ENCODE data around the gene HIPK1.

Gene HIPK1

DNA sequence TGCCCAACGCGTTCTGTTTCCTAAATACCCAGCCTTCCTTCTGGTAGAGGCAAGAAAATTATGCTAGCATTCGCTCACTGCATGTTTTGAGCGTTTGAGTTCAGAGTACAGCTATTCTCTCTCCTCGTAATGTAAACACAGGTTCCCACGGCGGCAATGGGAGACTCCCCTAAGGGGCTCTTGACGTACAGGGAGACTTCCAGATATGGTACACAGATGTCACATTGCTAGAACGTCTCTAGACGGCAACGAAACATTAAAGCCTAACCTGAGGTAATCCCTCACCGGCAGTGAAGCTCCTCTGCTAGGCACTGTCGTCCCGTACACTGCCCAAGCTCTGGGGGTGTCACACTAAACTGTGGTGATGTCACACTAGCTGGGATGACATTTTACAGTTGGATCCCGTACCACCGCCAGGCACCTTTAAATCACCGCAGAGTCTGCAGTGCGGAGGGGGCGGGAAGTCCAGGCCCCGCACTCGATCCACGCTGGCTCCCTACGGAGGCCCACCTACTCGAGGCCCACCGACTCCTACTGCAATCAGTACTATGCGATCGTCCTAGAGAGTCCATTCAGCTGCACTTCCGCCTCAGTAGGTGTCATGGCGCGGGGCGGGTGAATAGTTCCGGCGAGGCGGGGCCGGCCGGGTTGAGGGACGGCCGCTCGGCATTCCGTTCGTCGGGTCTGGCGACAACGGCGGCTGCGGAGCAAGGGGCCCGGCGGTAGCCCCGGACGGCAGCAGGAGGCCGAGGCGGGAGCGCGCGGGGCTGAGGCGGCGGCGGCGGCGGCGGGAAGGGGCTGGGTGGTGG lies at the start of gene HIPK1:
Gene HIPK1 (plus strand): TSS at position 384 of the 809 bp plus-strand sequence.
- peak; percentile 93 for DNase-seq

DNA sequence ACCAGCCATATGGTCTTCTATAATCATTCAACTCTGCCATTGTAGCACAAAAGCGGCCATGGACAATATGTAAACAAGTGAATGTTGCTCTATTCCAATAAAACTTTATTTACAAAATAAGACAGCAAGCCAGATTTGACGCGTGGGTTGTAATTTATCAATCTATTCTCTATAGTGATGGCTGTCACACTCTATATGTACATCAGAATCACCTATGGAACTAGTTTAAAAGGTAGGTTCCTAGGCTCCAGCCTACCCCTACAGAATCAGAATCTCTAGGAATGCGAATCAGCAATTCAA lies 49.4 kb upstream of the HIPK1 start:
- no peak for DNase-seq

DNA sequence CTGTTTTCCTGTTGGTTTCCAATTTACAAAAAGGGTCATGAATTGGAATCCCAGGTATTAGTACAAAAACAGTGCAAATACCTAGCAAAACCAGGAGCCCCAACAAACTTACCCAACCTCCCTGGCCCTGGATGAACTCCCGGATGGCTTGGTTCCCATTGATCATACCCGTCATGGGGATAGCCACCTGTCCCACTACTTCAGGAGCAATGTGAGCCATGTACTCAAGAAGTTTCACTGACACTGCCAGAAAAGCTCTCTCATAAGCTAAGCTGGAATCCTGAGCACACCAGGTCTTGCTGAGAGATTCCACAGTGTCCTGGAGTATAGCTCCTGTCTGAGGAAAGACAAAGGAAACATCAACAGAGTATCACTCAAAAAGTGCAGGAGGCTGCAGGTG lies 47.5 kb upstream of the HIPK1 start:
- no peak for DNase-seq

DNA sequence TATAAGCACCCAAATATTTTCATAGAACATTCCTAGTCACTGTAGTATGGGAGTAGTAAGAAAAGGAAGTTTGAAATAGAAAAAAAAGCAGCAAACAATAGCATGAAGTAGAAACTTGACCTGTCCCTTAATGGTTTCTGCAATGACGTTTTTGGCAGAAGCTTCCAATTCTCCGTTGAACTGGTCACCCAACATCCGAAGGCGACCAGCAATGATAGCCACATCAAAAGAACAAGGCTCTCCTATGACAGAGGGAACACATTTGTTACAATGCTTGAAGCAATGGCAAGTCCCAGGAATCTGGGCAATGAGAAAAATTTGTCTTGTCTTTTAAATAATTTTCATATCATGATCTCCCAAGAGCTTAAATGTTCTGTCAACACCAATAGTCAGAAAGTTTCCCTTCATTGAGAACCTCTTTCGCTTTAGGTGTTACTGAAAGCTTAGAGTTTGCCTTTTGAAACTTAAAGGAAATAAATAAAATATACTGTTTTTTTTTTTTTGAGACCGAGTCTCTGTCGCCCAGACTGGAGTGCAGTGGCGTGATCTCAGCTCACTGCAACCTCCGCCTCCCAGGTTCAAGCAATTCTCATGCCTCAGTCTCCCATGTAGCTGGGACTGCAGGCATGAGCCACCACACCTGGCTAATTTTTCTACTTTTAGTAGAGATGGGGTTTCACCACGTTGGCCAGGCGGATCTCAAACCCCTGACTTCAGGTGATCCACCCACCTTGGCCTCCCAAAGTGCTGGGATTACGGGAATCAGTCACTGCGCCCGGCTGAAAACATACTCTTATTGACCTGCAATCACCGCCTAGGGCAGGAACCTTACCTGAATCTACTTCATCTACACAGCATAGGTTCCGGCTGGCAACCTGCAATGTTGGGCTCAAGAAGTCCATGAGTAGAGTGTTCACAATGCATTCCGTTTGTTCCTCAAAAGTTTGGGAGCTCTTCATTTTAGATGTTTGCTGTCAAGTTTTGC lies 42.4 kb upstream of the HIPK1 start:
- no peak for DNase-seq

DNA sequence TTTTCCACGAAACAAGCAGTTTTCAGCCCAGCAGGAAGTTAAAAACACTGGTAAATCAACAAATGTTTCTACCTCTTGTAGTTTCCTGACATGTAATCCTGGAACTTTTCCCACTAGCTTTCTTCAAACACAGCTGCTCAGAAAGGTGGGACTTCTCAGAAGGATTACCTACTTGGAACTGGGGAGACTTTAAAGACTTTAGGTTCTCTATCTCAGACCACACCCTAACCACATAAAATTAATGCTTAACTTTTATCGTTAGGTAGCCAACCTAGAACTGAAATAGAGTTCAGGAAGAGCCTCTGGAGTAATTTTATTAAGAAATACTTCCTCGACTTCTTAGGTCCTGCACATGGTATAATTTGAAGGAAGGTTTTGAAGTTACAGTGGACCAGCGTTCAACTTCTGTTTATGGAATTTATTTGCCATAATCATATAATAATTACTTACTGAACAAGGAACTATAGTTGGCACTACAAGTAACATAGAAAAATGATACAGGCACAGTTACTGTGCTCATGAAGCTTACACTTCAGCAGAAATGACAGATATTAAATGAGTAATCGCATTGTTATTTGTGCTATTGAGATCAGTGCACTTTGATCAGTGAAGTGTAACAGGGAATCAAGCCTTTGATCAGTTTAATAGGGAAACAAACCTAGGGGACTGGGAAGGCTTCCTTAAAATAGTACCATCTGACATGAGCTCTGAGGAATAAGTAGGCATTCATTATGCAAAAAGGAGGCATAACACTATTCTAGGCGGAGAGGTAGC lies 41.5 kb upstream of the HIPK1 start, which contains the start of gene BCL2L15:
Gene BCL2L15 (minus strand): TSS at position 180 of the 774 bp plus-strand sequence. CDS start 206 bp downstream, outside the sequence.
- DNase-seq, result no peak

DNA sequence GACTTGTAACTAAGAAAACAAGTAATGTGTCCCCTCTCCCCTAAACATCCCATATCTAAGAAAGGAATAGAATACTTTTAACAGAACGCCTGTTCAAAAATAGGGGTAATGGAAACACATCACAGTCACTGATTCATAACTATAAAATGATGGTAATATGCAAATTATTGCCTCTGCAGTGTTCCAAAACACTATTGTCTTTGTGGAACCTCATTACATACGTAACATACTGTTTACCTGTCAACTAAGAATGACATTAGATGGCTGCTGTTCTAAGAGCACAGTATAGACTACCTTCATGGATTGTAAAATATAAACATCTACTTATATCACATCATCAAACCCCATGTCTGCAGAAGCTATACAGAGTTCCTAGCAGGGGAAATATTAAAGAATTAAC lies 38.3 kb upstream of the HIPK1 start:
- DNase-seq, result no peak

DNA sequence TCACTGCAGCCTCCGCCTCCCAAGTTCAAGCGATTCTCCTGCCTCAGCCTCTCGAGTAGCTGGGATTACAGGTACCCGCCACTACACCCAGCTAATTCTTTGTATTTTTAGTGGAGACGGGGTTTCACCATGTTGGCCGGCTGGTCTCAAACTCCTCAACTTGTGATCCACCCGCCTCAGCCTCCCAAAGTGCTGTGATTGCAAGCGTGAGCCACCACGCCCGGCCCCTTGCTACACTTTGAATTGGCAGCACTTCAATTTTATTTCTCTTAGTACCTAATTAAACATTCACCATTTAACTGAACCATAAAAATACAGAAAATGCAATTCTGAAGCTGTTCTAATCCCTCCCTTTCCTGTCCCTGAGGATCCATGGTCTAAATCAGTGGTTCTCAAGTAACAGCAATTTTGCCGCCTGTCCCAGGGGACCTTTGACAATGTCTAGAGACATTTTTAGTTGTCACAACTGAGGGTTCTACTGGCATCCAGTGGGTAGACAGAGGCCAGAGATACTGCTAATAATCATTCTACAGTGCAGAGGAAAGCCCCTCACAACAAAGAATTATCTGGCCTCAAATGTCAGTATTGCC lies 37.4 kb upstream of the HIPK1 start:
- no peak for DNase-seq

DNA sequence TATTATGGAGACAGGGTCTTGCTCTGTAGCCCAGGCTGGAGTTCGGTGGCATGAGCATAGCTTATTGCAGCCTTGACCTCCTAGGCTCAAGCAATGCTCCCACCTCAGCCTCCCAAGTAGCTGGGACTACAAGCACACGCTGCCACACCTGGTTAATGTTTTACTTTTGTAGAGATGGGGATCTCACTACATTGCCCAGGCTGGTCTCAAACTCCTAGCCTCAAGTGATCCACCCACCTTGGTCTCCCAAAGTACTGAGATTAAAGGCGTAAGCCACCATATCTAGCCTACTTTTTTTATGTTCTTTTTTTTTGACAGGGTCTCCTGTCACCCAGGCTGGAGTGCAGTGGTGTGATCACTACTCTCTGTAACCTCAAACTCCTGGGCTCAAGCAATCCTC lies 35.9 kb upstream of the HIPK1 start:
- no peak for DNase-seq

DNA sequence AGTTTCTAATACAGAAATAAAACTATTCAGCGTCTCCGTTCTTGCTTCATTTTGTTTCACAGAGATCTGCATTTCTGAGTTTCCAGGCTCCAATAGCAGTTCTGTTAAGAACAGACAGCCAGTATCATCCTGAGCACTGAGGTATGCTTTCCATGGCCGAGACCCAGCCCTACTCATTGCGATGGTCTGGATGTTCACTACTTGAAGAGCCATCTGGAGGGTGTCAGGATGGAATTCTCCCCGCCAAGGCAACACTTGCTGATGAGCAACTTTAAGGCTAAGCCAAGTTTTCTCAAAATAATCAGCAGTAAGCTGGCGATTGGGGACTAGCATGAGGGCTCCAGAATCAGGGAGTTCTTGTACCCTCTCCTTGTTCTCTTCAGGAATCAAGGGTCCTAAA lies 34.0 kb upstream of the HIPK1 start:
- no peak for DNase-seq

DNA sequence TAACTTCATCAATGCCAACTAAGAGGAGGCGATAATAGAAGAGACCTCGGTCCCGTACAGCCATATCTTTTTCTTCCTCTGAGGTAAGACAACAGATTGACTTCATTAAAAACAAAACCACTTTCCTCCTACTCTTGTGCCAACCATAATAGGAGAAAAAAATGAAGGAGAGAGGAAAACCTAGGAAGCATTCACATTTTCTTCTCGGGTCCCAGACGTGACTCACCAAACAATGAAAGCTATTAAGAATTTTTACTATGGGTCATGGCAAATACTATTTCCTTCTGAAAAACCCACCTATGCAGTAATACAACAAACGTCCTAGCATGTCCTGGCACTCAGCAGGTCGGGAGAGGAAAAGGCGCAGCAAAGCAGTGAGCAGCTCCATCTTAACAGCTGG lies 33.2 kb upstream of the HIPK1 start:
- no peak for DNase-seq

DNA sequence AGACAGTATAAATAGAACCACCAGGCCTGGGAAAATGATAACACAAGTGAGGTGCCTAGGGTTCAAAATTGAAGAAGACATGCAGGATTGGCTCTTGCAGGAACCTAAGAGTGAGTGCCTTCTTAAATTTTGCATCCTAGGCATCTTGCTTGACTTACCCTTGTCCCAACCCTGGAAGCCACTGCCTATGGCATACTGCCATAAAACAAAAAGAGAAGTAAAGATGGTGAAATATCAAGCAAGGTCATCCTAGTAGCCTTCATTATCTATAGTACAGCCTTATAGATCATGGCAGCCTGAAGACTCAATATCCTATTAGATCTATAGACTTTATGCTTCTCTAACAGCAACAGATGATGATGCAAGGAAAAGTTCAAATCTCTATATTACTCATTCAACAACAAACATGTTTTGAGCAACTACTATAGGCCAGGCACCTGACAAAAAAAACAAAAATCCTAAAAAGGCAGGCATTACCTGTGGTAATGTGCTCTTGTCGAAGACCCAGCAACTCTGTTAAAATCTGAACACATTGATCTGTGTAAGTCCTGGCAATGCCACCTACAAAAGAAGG lies 30.8 kb upstream of the HIPK1 start:
- DNase-seq, result no peak

DNA sequence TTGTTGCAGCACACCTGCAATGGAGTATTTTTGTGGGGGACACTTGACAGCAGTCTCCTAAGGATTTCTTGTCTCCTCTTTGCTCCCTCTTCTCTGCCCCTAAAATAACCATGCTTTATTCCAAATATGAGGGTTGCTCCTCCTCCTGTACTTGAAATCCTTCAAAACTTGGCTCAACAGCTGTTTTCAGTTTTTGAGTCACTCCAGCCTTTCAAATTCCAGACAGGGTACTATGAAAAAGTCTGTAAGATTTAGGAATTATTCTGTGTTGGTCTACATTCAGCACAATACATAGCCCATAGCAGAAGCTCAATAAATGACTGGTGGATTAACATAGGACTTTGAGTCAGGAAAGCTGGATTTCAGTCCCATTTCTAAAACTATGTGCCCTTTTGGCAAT lies 30.0 kb upstream of the HIPK1 start:
- no peak for DNase-seq

DNA sequence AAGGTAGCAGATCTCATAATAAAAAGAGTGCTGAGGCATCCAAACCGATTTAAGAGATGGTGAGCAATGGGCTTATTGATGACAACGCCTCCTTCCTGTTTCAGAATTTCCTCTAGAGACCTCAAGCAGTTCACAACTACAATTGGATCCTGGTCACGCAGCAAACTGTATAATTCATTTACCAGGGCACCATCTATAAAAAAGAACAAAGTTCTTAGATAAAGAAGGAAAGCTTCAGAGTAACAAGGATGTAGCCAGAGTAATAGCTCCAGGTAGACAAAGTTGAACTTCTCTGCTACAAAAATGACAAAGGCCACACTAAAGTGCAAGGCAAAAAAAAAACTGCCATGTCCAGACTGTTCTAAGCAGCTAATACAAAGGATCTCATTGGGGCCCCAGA lies 27.9 kb upstream of the HIPK1 start:
- DNase-seq, result no peak

DNA sequence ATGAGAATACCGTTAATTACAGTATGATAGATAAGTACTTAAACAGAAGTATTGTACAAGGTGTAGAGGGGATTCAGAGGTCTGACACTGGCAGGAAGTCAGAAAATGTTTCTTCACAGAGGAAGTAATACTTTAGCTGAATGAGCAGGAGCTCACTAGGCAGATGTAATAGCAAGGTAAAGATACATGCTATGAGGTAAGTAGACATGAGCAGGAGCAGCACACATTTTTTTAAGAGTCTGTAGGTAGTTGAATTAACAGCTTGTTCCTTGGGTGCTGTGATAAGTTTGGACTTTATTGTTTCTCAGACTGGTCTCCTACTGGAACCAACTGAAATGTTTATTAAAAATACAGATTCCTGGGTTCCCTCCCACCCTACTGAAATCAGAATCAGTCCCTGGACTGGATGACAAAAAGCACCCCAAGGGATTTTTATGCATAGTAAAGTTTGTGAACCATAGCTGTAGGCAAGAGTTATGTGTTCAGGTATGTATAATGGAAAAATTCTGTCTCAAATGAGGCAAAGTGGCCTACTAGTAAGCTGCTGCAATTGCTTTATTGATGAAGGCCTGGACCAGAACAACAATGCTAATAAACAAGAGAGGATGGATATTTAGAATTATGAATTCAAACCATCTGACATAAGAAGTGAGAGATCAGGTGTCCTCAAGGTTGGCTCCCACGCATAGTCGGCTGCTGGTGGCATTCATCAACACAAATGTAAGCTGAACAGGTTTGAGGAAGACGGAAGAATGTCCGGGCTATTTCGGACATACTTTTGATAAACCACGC lies 25.4 kb upstream of the HIPK1 start:
- peak; percentile 40 for DNase-seq

DNA sequence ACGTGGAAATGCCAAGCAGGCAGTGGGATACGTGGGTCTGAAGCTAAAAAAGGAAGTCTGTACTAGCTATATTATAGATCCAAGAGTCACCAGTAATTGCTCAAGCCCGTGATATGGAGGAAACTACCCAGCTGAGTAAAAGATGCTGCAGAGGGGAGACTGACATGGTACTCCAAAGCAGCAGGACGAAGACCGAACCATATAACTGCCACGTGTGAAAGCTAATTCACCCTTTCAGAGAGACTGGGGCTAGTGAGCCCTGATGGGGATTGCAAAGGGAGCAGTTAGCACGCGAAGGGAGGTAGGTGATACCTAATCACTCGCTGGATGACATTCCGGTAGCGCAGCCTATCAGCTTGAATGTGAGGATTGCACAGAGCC lies 24.8 kb upstream of the HIPK1 start:
- no peak for DNase-seq

DNA sequence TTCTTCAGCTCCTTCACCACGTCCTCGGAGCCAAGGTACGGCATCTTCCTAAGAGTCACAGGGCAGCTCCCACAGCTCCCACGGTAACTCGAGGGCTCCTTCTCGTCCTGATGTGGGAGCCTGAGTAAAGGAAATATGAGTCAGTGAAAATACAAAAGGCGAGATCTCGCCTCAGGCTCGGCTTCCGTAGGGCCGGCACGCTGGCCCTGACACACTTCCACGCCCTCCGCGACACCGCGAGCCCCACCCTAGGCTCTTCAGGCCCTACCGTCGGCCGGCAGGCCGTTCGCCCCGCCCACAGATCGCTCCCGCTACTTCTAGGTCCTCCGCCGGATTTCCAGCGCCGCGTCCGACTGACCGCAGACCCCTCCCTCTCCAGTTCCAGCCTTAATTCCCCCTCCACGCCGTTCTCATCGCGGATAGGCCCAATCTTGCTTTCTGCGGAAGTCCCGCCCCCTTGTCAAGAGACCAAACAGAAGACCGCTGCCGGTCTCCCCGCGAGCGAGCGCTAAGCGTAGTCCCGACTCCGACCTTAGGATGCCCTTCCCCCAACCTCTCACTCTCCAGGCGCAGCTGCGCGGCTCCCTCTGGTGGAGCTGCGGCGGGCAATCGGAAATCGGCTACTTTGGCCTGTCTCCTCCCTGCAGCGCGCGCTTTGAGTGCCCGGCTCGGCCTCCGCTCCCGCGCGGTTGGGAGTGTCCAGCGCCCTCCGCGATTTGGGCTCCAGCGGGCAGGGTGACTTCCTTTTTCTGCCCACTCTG lies 24.3 kb upstream of the HIPK1 start, which contains the start of the genes AP4B1 and DCLRE1B:
Gene AP4B1 (minus strand): TSS at position 126 of the 761 bp plus-strand sequence. CDS start 82 bp downstream, at position 44.
Gene DCLRE1B (plus strand): TSS at position 653 of the 761 bp plus-strand sequence. CDS start 261 bp downstream, outside the sequence.
- DNase-seq, result peak; percentile 99

DNA sequence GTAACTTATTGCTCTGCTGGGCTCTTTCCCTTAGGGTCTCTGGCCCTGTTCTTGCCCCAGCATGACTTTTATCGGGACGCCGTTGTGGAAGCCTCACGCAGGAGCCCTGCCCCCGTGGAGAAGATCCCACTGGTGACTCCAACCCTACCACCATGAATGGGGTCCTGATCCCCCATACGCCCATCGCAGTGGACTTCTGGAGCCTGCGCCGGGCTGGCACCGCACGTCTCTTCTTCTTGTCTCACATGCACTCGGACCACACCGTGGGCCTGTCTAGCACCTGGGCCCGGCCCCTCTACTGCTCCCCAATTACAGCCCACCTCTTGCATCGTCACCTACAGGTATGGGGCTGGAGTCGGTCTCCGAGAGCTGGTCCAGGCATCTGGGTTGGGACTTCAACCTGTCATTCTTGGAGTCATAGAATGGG lies 23.7 kb upstream of the HIPK1 start:
- peak; percentile 52 for DNase-seq

DNA sequence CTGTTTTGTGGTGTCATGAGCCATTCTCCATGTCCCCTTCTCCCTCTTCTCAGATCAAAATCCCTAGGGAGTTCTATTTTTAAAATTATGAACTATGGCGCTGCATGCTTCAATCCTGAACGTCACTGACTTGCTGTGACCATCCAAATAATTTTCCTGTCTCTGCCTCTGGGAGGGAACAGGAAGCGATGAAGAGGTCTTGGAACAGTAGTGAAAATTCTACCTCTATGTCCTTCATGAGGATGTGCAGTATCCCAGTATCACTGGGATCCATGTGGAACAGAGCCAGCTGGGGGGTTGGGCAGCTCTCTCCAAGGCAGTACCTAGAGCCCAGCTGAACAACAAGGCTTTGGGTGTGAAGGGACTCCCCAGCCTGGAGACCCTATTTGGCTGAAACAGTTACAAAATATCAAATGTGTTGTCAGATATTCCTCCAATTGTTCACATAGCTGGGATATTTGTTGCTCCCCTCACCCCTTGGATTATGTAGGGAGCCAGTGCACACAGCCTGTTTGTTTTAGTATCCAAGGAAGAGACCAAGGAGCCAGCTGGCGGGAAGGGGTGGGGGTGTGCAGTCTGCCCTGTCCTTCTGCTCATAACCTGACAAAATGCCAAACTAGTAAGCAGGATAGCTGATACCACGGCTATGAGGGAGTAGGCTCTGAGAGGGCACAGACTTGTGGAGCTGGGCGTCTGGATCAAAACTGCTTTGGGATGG lies 16.4 kb upstream of the HIPK1 start:
- DNase-seq, result peak; percentile 98

DNA sequence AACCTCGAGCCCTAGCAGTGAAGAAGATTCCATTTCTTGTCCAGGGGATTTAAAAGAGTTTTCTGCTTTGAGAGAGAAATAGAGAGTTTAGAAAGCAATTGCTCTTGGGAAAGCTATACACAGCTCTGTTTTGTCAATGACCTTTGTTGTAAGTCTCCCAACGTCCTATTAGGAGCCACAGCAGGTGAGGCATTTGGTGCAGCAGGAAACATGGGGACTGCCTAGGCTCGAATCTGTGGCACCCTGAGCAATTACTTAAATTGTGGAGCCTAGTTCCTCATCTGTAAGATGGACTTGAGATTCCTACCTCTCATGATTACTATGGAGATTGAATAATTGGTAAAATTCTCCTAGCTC lies 15.8 kb upstream of the HIPK1 start:
- DNase-seq, result no peak

All from NCI-H2171 treated with DMSO at 0.1 percent for 48 hours (cell line).